Activated gamma-delta T cell treated with anti-CD3 and anti-CD28 coated beads, Interleukin-2, amount 50 U/mL, for 16 hours (primary cell): Measurements from ENCODE around the gene CLDN1.

Experiments
- DNase-seq: peaks from one replicate; pipeline ENCODE4 v3.0.0-alpha.2; 2020; ENCODE audit warnings: low read depth

The CLDN1 gene, protein sequence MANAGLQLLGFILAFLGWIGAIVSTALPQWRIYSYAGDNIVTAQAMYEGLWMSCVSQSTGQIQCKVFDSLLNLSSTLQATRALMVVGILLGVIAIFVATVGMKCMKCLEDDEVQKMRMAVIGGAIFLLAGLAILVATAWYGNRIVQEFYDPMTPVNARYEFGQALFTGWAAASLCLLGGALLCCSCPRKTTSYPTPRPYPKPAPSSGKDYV

DNA sequence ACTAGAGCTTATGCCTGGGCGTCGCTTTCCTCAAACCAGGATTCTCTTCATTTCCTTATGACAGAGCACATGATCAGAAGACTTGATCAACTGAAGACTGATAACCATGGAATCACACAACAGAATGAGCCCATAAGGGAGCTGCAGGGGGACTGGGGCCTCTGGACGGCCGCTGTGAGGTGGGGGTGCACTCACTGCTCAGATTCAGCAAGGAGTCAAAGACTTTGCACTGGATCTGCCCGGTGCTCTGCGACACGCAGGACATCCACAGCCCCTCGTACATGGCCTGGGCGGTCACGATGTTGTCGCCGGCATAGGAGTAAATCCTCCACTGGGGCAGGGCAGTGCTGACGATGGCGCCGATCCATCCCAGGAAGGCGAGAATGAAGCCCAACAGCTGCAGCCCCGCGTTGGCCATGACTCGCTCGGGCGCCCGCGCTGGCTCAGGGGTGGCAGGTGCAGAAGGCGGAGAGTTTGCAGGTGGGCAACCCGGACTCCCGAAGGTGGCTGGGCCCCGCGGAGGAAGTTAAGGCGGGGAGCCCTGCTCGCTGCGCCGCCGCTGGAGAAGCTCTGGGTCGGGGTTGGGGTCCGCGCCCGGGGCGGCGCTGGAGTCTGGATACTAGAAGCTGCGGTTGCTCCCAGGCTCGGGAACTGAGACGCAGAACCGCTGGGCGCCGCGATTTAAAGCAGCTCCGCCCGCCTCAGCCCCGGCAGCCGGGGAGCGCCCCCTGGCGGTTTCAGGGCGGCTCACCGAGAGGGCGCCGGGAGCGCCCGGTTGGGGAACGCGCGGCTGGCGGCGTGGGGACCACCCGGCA lies at the start of gene CLDN1:
Gene CLDN1, minus strand, starts transcription at position 658 of the 815 bp plus-strand sequence. Its CDS starts 240 bp downstream, at position 418.
- DNase-seq = peak; percentile 48

DNA sequence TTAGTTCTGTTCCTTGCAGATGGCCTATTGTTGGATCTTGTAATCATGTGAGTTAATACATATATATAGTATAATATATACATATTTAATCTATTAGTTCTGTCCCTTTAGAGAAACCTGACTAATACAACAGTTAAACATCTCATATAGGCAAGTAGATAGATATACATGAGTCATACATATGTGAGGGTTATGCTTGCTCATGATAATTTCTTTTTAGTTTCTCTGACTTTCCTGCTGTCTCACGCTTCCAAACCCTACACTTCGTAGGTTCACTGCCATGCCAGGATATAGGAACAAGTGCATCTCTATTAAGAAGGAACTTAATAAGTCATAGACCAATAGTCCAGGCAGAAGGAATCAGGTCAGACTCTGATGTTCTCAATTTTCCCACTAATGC lies 48.9 kb upstream of the CLDN1 start:
- no peak for DNase-seq

DNA sequence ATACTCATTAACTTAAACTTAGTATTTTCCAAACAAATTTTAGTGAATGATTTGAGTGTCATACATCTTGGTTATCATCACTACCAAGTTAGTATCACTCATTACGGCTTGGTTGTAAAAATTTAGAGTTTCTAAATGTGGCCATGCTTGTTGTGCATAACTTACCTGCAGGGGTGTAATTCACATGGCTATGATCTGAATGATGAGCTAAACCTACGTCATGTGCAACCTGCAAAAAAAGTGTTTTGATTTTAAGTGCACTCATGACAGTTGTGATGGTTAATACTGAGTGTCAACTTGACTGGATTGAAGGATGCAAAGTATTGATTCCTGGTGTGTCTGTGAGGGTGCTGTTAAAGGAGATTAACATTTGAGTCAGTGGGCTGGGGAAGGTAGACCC lies 48.1 kb upstream of the CLDN1 start:
- no peak for DNase-seq

DNA sequence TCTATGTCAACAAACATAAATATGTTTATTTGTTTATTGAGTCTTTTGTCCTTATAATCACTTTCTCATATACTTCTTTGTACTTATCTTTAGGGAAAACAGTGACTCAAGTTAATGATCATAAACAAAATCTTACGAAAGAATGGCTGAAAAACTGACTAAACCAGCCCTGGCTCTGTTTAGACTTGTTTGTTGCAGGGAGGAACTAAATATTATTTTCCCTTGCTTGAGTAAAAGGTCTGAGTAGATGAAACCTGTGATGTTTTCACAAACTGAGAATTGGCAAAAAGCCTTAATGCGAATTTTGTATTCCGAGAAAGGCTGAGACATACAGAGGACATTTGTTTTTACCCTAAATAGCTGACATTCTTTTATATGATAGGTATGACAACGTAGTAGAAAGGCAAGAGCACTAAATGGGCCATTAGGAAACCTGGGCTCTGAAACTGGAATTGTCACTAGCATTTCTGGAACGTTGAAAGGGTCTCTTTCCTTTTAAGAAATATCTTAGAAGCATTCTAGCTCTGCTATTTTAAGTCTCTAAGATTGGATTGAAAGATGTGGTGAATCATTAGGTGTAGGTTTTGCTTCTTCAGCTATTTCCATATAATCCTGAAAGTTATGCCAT lies 47.5 kb upstream of the CLDN1 start:
- DNase-seq = no peak

DNA sequence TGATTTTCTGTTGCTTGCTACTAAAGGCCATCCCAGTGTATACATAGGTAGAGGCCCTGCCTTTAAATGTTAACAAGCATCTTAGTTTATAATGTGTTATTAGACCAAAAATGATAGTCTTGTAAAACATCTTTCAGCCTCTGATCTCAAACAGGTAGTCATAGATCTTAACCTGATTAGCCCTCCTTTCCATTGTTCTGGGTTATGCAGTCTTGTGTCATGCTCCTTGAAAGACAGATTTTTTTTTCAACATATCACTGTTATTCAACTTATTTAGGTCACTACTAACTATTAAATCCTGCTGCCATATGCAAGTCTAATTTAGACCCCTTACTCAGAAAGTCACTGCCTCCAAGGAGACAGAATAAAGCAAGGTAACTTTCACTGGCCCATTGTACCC lies 46.6 kb upstream of the CLDN1 start:
- no peak for DNase-seq

DNA sequence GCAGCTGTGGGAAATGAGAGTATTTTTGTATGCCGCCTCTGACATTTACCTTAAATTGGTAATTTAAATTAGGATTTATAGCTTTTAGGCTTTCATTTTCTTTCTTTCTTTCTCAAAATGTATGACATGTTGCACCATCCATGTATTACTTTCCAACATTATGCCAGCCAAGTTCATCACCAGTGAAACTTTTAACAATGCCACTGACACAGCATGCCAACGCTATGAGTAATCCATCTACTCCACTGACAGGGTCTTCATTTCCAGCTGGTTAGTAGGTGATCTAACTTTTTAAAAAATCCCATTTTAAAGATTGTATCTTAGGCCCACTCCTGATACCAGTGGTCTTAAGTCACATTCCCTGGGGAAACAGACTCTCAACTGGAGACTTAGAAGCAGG lies 43.9 kb upstream of the CLDN1 start:
- DNase-seq = no peak

DNA sequence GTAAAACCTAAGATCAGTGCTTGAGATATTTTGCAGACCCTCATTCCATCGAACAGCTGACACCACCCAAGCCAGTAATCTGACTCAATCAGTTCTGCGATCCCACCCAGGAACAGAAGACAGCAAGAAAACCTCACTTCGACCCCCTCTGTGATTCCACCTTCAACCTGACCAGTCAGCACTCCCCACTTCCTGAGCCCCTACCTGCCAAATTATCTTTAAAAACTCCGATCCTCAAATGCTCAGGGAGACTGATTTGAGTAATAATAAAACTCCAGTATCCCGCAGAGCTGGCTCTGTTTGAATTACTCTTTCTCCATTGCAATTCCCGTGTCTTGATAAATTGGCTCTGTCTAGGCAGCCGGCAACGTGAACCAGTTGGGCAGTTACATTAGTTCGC lies 40.0 kb upstream of the CLDN1 start:
- no peak for DNase-seq

DNA sequence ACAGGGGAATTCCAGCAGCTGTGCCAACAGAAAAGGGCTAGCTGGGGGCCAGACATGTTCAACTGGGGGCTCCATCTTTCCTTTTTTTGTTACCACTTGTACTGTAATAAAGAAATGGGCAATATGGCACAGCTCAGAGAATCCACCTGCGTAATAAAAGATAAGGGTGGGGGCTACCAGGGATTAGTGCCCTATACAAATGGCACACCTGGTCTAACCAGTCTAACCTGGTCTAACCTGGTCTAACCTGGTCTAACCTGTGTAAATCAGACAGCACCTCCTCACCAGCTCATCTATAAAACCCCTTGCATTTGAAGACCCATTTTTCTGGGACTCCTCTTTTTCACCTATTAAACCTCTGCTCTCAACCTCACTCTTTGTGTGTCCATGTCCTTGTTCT lies 39.5 kb upstream of the CLDN1 start:
- DNase-seq = no peak

DNA sequence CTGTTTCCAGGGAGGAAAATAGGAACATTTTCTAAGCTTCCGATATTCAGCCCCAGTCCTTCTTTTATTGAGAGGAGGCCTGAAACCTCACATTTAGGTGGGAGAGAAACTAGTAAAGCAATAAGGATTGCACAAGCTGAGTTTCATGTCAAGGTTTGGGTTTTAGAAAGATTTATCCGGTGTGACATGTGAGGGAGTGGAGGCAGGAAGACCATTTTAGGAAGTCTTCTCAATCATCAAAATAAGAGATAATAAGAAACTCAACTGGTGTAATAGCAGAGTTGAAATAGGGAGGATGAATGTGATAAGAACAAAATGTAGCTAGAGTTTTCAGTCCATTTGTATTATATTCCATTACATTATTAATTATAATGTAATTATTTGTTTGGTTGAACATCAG lies 38.0 kb upstream of the CLDN1 start:
- DNase-seq = no peak

DNA sequence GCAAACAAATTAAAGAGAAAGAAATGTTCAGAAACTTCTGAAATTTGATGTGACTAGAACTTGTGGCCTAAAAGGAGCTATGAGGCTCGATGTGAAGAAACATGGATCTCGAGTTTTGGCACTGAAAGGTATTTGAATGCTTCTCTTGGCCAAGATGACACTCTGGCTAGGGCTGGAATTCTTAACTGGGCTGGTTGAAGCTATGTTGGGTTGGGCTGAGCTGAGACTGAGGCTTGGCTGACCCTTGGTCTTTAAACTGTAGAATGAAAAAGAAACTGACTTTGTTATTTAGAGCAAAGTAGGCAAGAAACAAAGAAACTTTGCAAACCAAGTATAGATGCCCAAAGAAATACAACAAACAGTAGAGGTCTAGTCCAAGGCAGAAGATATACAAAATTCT lies 37.6 kb upstream of the CLDN1 start:
- no peak for DNase-seq

DNA sequence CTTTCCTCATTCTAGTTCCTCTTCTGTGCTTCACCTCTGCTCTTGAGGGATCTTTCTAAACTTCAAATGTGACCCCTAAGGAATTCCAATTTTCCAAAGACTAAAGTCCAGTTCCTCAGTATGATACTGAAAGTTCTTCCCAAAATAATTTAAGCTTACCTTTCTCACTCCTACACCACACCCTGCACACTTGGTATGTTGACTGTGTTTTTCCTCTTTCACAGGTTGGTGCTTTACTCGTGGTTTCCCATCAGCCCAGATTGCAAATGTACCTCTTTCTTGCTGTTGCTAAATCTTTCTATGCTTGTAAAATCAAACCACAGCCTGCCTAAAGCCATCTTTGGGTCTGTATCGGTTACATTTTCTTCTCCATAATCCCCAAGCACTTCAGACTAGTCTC lies 35.2 kb upstream of the CLDN1 start:
- no peak for DNase-seq

DNA sequence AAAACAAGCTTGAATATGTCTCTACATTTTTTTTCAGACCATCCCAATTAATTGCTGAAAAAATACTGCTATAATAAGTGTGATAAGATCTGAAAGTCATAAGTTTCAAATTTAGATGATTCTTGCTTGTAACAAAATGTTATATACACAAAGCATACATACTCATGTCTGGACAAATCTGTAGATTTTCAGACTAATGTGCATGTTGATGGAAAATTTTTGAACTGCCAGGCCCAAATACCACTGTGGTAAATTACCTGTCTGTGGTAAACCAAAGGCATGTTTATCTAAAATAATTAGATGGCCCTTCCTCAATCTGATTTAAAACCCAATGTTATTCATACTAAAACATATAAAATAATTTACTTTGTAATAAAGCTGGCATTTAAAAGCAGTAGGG lies 34.0 kb upstream of the CLDN1 start:
- no peak for DNase-seq

DNA sequence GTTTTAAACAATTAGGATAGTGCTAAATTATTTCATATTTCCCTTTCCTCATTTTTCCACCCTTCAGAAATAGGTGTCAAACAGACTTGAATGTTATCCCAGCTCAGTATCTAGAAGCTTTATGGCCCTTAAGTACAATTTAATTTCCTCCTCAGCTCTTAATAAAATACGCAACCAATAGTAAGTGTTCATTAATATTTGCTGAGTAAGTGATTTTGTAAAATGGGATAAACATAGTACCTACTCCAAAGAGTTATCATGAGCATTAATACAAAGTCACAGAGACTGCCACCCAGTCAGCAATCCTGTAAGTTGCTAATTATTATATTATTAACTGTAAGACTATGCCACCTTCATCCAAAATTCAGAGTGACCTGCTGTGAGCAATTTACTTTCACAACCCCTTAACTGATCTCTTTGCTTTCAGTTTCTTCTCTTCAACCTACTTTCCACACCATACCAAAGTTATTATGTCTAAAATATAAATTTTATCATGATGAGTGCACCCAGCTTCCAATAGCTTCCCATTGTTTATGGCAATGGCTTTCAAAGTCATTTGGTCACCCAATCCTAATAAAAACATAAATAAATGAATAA lies 30.7 kb upstream of the CLDN1 start:
- no peak for DNase-seq

DNA sequence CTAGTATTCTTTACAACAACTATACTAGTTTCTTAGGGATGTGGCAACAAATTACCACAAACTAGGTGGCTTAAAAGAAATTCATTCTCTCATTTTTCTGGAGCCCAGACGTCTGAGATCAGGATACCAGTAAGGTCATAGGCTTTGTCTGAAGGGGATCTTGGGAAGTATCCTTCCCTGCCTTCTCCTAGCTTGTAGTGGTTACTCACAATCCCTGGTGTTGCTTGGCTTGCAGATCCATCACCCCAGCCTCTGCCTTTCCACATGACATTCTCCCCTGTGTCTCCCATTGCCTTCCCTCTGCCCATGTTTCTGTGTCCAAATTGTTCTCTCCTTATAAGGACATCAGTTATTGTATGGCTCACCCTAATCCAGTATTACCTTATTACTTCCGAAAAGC lies 24.3 kb upstream of the CLDN1 start:
- no peak for DNase-seq

DNA sequence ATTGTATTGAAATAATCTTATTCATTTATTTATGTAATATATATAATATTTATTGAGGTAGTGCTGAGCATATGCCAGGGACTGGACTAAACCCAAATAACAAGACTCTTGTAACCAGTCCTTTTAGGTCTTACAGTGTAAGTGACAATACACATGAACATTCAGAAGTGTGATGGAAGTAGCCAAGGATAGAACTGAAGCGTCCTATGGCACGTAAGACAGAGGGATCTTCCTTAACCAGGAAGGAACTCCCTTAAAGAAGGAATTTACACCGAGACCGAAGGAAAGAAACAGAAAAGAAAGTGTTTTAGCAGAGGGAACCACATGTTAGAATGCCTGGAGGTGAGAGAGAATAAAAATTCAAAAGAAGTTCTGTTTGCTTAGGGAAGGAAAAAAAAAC lies 23.6 kb upstream of the CLDN1 start:
- no peak for DNase-seq

DNA sequence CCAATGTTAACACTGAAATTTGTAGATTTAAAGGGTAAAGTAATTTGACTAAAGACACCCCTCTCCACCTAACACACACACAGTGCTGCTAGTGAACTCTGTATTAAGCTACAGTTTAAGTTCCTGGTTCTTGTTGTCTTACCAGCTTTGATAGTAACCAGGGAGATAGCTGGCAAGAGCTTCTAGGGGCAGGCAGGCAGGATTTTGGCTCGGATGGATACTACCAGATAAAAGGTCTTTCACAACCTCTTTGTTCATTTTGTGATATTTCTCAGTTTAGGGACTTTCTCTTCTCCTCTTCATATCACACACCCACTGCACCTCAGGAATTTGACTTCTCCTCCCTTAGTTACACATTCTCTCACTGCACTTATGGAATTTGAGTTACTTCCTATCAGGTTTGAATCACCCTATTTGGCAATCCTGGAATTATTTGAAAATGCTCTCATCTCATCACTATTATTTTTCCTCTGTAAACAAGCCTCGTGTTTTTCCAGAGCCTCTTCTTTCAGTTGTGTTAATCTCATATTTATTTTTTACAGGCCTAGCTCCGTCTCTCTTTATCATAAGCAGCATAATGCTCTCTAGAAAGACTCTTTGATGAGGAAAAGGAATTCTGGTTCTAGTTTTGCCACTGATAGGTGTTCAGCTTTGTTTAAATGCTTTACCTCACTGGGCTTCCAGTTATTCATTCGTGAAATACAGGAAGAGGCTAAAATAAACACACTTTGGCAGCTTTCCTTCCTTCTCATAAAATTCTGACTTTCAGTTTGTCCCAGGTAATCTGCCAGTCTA lies 23.0 kb upstream of the CLDN1 start:
- DNase-seq = no peak

DNA sequence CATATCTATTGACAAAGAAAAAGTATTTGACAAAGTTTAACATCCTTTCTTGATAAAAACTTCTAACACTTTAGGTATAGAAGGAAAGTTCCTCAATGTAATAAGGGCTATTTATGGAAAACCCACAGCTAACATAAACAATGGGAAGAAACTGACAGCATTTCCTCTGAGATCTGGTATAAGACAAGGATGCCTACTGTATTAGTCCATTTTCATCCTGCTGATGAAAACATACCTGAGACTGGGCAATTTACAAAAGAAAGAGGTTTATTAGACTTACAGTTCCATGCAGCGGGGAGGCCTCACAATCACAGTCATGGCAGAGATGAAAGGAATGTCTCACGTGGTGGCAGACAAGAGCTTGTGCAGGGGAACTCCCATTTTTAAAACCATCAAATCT lies 17.8 kb upstream of the CLDN1 start:
- DNase-seq = no peak

DNA sequence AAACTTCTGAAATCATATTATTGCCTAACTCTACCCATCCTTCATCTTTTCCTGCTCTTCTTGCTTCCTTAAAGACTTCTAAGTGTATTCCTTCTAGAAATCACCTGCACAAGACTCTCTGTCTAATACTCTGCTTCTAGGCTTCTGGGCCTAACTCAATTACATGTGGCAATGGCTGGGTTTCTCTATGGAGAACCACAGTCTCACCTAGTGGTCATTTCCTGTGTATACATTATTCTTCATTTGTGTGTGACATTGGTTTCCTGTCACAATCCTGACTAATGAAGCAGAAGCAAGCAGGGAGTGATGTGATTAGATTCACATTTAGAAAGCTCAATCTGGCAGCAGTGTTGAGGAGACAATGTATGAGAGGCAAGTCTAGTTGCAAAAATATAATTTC lies 16.9 kb upstream of the CLDN1 start:
- DNase-seq = no peak

DNA sequence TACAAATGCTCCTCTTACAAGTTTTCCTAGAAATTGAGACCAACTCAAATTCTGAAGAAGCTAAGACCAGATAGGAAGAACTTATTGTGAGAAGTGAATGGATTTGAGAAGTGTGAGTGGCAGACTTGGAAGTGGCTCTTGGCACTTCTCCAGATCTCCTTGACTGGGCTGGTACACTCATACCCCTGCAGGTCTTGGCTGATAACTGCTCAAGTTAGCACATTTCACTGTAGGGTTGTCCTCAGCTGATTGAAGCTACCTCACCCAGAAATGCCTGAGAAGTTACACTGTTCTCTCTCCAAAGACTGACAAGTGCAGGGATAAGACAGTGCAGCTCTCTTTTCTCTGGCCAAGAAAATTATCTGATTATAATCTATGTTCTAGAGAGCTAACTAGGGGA lies 16.5 kb upstream of the CLDN1 start:
- no peak for DNase-seq

DNA sequence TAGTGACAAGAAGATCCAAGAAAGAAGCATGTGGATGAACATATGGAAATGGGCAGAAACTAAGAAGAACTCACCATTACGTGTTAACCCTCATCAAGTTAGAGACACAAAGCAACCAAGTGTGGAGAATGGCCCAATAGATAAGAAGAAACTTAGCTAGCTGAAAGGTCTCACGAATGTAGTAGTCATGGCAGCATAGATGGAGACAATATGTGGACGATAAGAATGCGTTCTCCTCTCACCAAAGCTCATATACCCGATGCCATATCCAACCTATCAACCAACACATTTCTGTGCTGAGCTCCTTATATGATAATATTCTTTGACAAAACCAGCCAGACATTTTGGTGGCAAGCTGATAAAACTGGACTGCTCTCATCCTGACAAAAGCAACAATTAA lies 15.1 kb upstream of the CLDN1 start:
- no peak for DNase-seq

DNA sequence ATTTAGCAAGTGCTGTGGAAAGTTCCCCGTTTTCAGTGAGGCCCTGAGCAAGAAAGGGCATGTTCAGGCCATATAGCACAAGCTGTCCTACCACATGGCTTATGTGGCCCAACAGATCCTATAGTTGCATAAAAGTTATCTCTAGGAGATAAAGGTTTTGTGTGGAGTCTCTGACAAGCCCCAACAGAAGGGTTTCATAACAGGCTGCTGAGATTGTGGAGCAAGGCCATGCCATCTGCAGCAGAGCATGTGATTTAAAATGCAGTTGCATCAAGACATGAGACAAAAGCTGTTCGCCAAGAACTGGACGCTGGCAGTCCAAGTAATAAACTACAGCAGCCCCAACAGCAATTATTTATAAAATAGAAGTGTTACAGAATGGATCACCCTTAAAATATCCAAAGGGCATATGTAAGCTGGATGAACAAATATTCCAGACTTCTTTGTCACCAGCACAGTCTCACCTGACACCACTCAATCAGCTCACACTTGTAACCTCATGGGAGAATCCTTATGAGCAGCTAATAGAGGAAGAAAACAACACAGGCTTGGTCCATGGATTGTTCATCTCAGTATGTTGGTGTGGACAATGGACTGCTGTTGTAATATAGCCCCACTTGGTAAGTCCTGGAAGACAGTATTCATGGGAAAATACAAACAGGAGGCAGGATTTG lies 14.4 kb upstream of the CLDN1 start:
- DNase-seq = no peak

DNA sequence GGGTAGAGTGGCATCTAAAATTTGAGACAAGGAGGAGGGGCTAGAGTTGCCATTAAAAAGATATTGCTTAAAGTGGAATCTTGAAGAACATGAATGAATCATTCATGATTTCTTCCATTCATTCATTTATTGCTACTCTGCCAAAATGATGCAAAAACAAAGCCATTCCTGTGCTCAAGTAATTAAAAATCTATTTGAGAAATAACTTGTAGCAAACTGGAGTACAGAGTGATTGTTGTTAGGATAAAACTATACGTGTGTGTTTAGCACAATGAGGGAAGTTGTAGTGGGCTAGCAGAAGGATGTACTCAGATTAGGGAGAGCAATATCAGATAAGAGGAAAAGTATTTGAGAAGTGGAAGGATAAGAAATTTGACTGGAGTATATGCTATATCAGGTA lies 11.7 kb upstream of the CLDN1 start:
- no peak for DNase-seq
